Measurements from ENCODE around the gene DLG4.
"Not testable (repeated sequence)": the region's sequence is repeated elsewhere in the genome, so short reads cannot be mapped to it uniquely, and the experiment has no call there.

DLG4 gene

DNA sequence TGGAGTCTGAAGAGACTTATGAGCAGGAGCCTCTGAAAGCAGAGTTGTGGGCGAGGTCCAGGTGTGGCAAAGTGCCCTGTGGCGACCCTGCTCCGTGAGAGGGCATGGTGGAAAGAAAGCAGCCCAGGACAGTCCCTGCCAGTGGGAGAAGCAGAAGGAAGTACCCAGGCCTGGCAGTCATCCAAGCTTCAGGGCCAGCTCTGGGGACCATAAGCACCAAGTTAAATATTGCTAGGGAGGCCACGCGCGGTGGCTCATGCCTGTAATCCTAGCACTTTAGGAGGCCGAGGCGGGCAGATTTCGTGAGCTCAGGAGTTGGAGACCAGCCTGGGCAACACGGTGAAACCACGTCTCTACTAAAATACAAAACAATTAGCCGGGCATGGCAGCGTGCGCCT lies 35.5 kb downstream of the DLG4 start:
- DNase-seq (ENCODE audit: low spot score) = no peak

DNA sequence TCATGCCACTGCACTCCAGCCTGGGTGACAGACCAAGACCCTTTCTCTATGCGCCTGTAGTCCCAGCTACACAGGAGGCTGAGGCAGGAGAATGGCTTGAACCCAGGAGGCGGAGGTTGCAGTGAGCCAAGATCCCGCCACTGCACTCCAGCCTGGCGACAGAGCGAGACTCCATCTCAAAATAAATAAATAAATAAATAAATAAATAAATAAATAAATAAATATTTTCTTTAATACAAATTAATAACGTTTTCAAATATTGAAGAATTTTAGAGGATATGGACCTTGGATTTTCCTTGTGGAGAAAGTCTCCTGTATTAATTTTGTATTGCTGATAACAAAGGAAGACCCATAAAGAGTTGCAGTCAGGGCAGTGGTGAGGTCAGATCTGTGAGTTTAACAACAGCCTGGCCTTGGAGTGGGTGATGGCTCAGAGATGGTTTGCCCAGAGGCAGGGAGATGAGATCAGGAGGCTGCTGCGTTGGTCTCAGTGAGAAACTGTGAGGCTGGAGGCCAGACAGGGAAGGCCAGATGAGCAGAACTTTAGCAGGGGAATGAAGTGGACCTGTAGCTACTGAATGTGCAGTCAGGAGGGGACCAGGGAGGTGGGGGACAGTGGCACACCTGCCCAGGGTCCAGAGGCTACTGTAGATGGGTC lies 36.1 kb downstream of the DLG4 start:
- DNase-seq (ENCODE audit: low spot score) = no peak

DNA sequence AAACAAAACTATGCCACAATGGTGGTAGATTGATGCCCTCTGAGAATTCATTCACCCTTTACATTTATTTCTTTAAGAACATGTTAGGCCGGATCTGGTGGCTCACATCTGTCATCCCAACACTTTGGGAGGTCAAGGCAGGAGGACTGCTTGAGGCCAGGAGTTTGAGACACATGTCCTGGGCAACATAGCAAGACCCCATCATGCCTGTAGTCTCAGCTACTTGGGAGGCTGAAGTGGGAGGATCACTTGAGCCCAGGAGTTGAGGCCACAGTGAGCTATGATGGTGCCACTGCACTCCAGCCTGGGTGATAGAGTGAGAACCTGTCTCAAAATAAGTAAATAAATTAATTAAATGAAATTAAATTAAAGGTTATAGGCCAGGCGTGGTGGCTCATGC lies 37.5 kb downstream of the DLG4 start:
- DNase-seq (ENCODE audit: low spot score) = not testable (repeated sequence)

DNA sequence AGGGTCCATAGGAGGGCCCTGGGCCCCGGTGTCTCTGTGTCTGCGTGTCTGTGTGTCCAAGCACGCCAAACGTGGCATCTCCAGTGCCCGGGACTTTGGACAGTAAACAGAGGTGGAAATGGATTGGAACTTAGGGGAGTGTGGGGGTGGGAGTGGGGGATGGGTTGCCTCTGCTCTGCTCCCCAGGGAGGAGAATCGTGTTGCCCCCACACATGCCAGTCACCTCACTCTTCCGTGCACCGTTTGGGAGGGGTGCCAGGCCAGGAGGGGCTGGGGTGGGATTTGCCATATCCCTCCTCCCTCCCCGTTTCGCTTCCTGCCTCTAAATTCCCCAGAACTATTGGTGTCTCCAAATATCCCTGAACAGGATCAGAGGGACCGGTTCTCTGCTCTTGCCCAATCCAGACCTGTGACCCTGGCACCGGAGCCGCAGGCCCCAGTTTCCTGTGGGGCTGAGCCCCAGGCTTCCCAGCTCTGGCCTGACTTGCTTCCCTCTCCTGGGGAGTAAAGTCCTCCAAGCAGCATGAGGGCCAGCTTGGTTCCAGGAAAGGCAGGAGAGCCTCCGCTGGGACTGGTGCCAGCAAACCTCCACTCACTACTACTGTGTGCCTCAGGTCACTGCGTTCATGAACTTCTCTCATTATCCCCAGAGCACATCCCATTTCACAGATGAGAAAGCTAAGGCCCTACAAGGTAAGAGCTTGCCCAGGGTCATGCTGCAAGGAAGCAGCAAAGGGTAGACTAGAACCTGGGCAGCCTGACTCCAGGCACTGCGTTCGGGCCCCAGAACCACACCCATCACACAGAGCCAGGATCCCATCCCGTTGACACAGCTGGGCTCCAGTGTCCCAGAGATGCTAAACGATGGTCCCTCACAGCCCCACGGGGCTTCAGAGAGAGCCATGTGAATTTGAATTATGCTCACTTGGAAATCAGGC lies 40.0 kb downstream of the DLG4 start, which contains the start of gene ASGR1:
Gene ASGR1, minus strand, starts transcription at position 54 of the 938 bp plus-strand sequence. CDS start 807 bp downstream, outside the sequence.
- DNase-seq (ENCODE audit: low spot score) = no peak

DNA sequence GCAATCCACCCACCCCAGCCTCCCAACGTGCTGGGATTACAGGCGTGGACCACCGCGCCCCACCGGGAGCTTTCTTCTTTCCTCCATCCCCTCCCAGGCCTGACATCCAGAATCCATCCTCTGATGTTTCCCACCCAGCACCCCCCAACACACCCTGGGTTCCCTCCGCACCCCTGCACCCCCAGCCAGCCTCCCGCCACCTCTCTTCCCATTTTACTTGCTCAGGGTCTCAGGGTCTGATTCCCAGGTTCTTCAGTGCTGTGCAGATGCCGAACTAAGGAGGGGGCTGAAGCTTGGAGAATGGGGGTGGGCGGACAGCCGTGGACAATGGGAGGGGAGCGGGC lies 40.7 kb downstream of the DLG4 start:
- no peak for DNase-seq (ENCODE audit: low spot score)

DNA sequence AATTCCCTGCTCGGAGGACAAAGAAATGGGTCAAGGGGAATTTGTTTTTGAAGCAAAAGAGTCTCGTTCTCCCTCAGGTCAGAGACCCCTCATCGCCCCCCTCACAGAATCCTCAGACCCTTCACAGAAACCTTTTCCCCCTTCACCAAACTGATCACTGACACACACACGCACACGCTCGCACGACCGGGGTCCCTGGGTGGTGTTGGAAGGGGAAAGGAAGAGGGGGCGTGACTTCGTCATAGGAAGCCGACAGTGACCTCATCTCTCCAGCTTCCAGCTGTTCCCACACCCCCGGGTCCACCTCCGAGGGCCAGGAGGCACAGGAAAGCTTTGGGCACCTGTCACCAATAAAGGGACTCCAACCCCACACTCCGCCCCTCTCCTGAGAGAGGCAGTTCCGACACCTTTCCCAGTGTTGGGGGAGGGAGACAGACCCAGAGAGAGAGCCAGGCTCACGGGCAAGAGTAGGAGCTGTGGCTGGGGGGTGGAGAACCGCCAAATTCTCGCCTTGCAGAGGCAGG lies 41.6 kb downstream of the DLG4 start:
- no peak for DNase-seq (ENCODE audit: low spot score)

DNA sequence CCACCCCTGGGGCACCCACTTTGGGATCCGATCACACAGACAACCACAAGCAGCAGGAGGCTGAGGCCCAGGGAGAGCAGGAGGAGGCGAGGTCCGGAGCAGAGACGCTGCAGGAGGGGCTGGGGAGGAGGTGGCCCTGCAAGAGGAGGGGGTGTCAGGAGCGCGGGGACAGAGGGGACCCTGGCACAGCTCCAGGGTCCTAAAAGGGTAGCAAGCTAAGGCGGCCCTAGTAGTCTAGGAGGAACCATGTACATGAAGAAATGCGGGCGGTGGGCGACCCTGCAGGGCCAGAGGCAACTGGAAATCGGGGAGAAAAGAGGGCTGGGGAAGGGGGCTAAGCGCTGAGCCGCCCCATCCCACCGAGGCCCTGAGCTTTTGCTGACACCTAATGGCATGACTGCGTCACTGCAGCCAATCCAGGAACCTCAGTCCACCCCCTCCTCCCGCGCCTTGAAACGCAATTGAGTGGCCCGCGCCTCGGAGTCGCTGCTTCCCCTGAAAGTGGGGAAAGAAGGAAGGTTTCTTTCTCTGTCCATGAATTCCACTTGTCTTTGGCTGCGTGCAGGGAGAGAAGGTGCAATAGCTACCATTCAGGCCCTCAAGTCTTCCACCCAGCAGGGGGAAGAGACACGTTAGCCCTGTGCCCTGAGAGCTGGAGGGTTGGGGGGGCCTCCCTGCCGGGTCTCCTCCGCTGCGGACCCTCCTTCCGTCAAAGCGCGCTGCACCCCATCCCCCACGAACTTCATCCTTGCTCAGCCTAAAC lies 42.3 kb downstream of the DLG4 start:
- DNase-seq (ENCODE audit: low spot score) = peak; percentile 92

DNA sequence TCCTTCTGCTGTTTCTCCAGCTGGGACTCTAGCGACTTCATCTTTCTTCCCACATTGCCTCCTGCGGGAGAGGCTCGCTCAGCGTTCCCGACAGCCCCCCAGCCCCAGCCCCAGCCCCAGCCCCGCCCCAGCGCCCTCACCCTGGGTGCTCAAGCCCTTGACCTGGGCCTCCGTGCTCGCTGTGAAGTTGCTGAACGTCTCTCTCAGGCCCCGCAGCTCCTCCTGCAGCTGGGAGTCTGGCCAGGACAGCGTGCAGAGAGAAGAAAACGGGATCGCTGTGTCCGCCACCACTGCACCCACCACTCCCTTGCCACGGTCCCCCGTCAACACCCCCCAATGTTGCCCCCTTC lies 42.8 kb downstream of the DLG4 start:
- DNase-seq (ENCODE audit: low spot score) = no peak

DNA sequence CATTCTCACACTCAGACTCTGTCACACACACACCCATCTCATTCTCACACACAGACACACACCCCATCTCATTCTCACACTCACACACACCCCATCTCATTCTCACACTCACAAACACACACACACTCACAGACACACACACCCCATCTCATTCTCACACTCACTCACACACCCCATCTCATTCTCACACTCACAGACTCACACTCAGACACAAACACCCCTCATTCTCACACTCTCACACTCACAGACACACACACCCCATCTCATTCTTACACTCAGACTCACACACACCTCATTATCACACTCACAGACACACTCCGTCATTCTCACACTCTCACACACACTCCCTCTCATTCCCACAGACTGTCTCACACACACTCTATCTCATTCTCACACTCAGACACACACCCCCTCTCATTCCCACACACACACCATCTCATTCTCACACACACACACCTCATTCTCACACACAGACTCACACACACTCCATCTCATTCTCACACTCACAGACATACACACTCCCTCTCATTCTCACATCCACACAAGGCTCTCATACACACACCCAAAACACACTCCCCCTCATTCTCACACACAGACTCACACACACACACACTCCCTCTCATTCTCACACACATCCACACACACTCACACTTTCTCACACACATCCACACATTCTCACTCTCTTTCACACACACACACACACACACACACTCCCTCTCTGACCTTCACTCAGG lies 43.4 kb downstream of the DLG4 start:
- no peak for DNase-seq (ENCODE audit: low spot score)

DNA sequence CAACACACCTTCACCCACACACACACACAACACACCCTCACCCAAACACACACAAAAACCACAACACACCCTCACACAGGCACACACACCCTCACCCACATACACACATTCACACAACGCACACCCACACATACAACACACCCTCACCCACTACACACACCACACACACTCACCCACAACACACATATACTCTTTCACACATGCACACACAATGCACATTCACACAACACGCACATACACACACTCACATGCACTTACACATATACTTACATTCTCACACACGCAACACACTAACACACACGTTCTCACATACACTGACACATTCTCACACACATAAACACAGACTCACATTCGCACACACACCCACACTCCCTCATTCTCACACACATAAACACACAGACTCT lies 44.3 kb downstream of the DLG4 start:
- DNase-seq (ENCODE audit: low spot score) = no peak

DNA sequence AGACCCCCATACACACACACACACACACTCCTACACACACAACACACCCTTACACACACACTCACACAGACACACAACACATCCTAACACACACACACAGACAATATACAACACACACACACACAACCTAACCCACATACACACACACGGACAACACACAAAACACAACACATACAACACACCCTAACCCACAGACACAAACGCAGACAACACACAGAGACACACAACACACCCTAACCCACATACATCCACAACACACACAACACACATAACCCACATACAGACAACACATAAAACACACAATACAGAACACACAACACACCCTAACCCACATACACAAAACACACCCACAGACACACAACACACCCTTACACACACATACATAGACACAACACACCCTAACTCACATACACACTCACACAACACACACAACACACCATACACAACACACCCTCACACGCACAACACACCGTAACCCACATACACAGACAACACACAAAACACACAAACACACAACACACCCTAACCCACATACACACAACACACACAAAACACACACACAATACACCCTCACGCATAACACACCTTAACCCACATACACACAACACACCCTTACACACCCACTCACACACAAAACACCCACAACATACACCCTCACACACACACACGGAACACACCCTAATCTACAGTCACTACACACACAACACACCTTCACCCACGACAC lies 44.9 kb downstream of the DLG4 start:
- no peak for DNase-seq (ENCODE audit: low spot score)

DNA sequence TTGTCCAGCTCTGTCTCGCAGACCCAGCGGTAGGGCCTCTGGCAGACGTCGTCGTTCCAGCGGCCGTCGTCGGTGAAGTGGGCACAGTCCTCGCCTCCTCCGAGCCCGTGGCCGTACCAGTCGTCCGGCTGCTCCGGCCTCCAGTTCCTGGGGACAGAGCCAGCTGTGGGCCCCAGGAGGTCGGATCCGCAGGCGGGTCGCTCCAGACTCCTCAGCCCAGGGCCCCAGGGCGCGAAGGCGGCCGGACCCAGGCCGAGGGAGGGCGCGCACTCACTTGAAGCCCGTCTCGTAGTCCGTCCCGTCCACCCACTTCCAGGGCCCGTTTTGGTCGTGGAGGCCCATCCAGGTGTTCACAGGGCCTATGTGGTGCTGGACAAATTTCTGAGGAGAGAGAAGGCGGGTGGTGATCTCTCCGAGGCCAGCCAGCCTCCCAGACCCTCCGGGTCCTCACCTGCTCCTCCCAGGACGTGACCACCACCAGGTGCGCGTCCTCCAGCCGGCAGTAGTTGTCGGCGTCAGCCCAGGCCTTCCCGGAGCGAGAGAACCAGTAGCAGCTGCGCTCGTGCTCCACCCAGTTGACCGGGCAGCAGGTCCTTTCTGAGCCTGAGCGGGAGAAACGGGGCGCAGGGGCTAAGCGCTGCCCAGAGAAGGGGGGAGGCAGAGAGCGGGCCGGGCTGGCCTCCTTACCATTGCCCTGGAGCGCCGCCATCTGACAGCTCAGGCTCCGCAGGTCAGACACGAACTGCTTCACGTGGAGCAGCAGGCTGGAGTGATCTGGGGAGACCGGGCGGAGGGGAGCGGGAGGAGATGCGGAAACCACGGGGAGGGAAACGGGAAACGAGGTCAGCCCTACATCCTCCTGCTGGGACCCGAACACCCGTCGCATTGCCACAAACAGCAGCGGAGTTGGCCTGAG lies 45.7 kb downstream of the DLG4 start:
- no peak for DNase-seq (ENCODE audit: low spot score)

DNA sequence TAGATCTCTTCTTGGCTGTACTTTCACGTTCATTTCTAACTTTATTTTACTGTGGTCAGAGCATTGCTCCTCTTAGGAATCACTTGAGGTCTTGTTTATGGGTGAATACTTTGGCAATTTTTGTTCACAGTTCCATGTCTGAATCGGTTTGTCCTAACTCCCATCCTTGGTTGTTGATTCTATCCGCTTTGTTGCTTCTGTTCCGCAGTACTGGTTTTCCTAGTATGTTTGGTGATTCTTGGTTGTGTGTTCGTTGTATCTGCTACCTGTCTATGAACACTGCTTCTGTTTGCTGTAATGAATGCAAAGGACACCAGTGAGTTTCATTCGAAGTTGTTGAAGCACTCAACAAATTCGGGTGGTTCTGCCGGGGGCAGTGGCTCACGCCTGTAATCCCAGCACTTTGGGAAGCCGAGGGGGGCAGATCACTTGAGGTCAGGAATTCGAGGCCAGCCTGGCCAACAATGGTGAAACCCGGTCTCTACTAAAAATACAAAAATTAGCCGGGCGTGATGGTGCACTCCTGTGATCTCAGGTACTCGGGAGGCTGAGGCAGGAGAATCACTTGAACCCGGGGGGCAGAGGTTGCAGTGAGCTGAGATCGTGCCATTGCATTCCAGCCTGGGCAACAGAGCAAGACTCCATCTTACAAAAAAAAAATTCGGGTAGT lies 47.0 kb downstream of the DLG4 start:
- not testable (repeated sequence) for DNase-seq (ENCODE audit: low spot score)

DNA sequence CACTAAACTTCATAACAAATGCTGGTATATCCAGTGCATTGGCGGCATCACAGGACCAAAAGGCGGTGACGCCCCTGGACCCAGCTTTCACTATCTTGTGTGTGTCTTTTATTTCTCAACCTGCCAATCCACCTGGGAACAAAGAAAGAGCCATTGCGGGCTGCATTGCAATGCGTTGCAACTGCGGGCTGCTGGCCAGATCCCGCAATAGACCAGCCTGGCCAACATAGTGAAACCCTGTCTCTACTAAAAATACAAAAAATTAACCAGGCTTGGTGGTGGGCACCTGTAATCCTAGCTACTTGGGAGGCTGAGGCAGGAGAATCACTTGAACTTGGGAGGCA lies 50.1 kb downstream of the DLG4 start:
- not testable (repeated sequence) for DNase-seq (ENCODE audit: low spot score)

DNA sequence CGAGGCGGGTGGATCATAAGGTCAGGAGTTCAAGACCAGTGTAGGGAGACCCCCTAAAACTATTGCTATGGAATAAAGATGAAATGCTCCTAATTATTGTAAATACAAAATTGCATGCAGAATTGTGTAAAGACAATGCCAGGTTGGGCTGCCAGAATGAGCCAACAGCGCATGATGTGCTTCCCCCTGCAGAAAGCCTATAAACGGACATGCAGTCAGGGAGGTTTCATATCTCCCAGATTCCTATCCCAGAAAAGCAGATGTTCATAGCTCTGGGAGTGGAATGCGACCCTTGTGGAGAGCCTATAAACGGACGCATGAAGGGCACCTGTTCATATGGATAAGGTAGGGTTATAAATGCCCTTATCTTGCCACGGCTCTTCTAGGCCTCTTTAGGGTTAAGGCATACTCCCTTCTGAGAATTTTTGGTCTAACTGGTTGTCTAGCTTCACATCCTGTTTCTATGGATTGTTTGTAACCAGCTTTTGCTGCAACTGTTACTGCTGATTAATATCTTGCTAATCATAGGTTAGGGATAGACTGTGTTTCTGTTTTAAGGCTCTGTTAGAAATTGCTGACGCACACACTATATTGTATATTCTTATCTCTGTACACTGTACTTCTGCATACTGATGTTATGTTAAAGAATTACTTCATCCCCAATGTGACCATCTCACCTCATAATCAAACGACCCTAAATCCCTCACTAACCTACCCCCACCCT lies 50.6 kb downstream of the DLG4 start:
- DNase-seq (ENCODE audit: low spot score) = not testable (repeated sequence)

DNA sequence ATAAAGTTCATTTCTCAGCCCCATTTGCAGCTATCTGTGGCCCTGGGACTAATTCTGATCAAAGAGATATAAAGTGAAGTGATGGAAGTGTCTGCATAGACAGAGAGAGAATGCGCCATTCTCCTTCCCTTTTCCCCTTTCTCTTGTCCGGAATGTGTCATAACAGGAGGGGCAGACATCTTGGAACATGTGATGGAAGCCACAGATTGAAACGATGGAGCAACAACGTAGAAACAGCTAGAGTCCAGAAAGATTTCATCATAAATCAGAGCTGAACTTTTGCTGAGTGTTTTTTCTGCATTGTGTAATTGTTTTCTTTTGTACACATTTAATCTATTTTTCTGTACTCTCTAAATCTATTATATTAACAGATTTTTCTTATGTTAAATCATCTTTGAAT lies 51.8 kb downstream of the DLG4 start:
- peak; percentile 65 for DNase-seq (ENCODE audit: low spot score)

DNA sequence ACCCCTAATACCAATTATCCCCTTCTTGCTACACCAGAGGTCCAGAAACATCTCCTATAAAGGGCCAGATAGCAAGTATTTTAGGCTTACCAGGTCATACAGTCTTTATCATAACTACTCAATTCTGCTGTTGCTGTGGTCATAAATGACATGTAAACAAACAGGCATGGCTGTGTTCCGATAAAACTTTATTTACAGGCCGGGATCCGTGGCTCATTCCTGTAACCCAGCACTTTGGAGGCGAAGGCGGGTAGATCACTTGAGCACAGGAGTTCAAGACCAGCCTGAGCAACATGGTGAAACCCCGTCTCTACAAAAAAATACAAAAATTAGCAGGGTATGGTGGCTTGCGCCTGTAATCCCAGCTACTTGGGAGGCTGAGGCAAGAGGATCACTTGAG lies 52.8 kb downstream of the DLG4 start:
- no peak for DNase-seq (ENCODE audit: low spot score)

DNA sequence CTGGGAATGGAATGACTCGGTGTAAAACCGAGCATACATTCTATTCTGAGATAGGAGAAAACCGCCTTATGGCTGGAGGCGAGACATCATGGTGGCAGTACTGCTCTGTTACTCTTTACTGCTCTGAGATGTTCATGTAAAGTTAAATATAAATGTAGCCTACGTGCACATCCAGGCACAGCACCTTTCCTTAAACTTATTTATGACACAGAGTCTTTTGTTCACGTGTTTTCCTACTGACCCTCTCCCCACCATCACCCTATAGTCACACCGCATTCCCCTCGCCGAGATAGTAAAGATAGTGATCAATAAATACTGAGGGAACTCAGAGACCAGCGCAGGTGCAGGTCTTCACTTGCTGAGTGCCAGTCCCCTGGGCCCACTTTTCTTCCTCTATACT lies 60.1 kb downstream of the DLG4 start:
- DNase-seq (ENCODE audit: low spot score) = not testable (repeated sequence)

DNA sequence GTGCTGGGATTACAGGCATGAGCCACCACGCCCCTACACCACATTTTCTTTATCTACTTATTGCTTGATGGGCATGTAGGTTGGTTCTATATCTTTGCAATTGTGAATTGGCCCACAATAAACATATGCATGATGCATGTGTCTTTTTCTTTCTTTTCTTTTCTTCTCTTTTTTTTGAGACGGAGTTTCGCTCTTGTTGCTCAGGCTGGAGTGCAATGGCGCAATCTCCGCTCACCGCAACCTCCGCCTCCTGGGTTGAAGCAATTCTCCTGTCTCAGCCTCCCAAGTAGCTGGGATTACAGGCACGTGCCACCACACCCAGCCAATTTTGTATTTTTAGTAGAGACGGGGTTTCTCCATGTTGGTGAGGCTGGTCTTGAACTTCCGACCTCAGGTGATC lies 61.2 kb downstream of the DLG4 start:
- not testable (repeated sequence) for DNase-seq (ENCODE audit: low spot score)

Data from AG20443 (cell line).